B cell (primary cell): ENCODE data around the gene SPART. TPM values are rescaled to one million over a fixed set of nuclear protein-coding genes. Genes with fewer than 3 reads are reported as not detected.
A peak's percentile ranks its signal among the peaks of the same experiment; 100 is the strongest.
"Not testable (repeated sequence)": the region's sequence is repeated elsewhere in the genome, so short reads cannot be mapped to it uniquely, and the experiment has no call there.

ENCODE experiments used
- ATAC-seq: fragments of 200-7000 bp; cut with Tn5 transposase; one replicate; pipeline ENCODE4 v1.10.0; 2021; ENCODE audit warnings: low read depth, mild to moderate bottlenecking, moderate number of reproducible peaks, moderate library complexity
- CTCF ChIA-PET: fragments of 350-600 bp; sonication (Branson Sonifier 250); formaldehyde crosslinking; loops from one replicate; lab custom pipeline; 2021; ENCODE audit warnings: antibody characterized with exemption, inconsistent platforms; lab: Charles Lee
- POLR2A ChIA-PET: fragments of 350-600 bp; sonication (Branson Sonifier 250); formaldehyde crosslinking; loops from one replicate; lab custom pipeline; 2021; ENCODE audit warnings: antibody characterized with exemption; lab: Charles Lee
- DNase-seq: peaks from one replicate; pipeline ENCODE4 v3.0.0; 2013
- H2AFZ ChIP-seq: 2 replicates; pipeline ENCODE4 v1.6.1; 2012; ENCODE audit warnings: mild to moderate bottlenecking, low read depth, low read length; ENCODE audit not compliant: insufficient read depth, poor library complexity, severe bottlenecking
- H3K27ac ChIP-seq, 2 donors: 1 replicate in 1 of 2; 2 replicates in 1 of 2; pipeline ENCODE4 v1.5.1; 2012 to 2013; ENCODE audit warnings: low read length in 2 of 2, mild to moderate bottlenecking in 2 of 2, moderate library complexity in 1 of 2
- H3K27me3 ChIP-seq, 4 experiments: fragments of 200-600 bp in 1 of 4; sonication (generic) in 1 of 4; replicated peaks in 1 of 4; 1 replicate in 2 of 4; 2 replicates in 2 of 4; pipeline versions ENCODE4 v1.6.1 to v1.7.0; 2013 to 2016; ENCODE audit warnings: low read length in 3 of 4, mild to moderate bottlenecking in 2 of 4, mixed read lengths in 1 of 4, moderate library complexity in 1 of 4; ENCODE audit not compliant: insufficient read depth in 4 of 4, control insufficient read depth in 3 of 4; ENCODE audit errors: control extremely low read depth in 1 of 4
- H3K36me3 ChIP-seq, 2 experiments: replicated peaks in 1 of 2; 1 replicate in 1 of 2; 2 replicates in 1 of 2; pipeline versions ENCODE4 v1.6.1 to v1.7.1; 2013; ENCODE audit warnings: low read length in 1 of 2; ENCODE audit not compliant: insufficient read depth in 2 of 2, control insufficient read depth in 1 of 2; ENCODE audit errors: control extremely low read depth in 1 of 2, extremely low read depth in 1 of 2
- H3K4me1 ChIP-seq, 2 donors: fragments of 200-600 bp in 1 of 2; sonication (generic) in 1 of 2; 1 replicate in 1 of 2; 2 replicates in 1 of 2; pipeline versions ENCODE4 v1.5.1 to v1.6.1; 2013 to 2017; ENCODE audit warnings: low read length in 2 of 2; ENCODE audit not compliant: control insufficient read depth in 2 of 2, insufficient read depth in 2 of 2
- H3K4me2 ChIP-seq: replicated peaks from 2 replicates; pipeline ENCODE3; 2012; ENCODE audit warnings: mild to moderate bottlenecking, low read depth, low read length; ENCODE audit not compliant: poor library complexity, severe bottlenecking
- H3K4me3 ChIP-seq, 5 experiments: fragments of 200-600 bp in 1 of 5; sonication (generic) in 1 of 5; 1 replicate in 3 of 5; 2 replicates in 2 of 5; pipeline versions ENCODE4 v1.5.1 to v1.7.0; 2011 to 2016; ENCODE audit warnings: low read length in 4 of 5, mild to moderate bottlenecking in 4 of 5, low read depth in 2 of 5, control low read depth in 1 of 5, moderate library complexity in 1 of 5; ENCODE audit not compliant: insufficient read depth in 1 of 5; ENCODE audit errors: control extremely low read depth in 1 of 5, extremely low read depth in 1 of 5
- H3K79me2 ChIP-seq: fragments of 200-600 bp; sonication (generic); one replicate; pipeline ENCODE4 v1.6.0; 2016; ENCODE audit warnings: low read length; ENCODE audit not compliant: control insufficient read depth, insufficient read depth
- H3K9ac ChIP-seq: fragments of 200-600 bp; sonication (generic); 2 replicates; pipeline ENCODE4 v1.6.1; 2017; ENCODE audit warnings: mild to moderate bottlenecking, low read length, moderate library complexity
- H3K9me3 ChIP-seq, 3 donors: one replicate each; pipeline versions ENCODE4 v1.6.1 to v1.7.1; 2013; ENCODE audit warnings: low read length in 2 of 3; ENCODE audit not compliant: control insufficient read depth in 2 of 3, insufficient read depth in 1 of 3; ENCODE audit errors: control extremely low read depth in 1 of 3
- H4K20me1 ChIP-seq: 2 replicates; pipeline ENCODE4 v1.6.0; 2012; ENCODE audit warnings: mild to moderate bottlenecking, low read length; ENCODE audit not compliant: insufficient read depth, control insufficient read depth, poor library complexity, severe bottlenecking
- H3K27ac Mint-ChIP-seq: one replicate; pipeline ENCODE4 v1.8.0; 2021; ENCODE audit warnings: mixed read lengths
- H3K27me3 Mint-ChIP-seq: one replicate; pipeline ENCODE4 v1.8.0; 2021; ENCODE audit warnings: mixed read lengths
- H3K4me1 Mint-ChIP-seq: one replicate; pipeline ENCODE4 v1.8.0; 2021; ENCODE audit warnings: mixed read lengths
- H3K4me3 Mint-ChIP-seq: one replicate; pipeline ENCODE4 v1.8.0; 2021; ENCODE audit warnings: mixed read lengths
- H3K9me3 Mint-ChIP-seq: one replicate; pipeline ENCODE4 v1.8.0; 2022; ENCODE audit warnings: mixed read lengths; ENCODE audit not compliant: insufficient read depth
- CTCF ChIP-seq: fragments of 200-600 bp; IDR thresholded peaks from one replicate; pipeline ENCODE4 v1.8.0; 2022; ENCODE audit warnings: antibody characterized with exemption, mild to moderate bottlenecking
- EZH2 ChIP-seq: IDR thresholded peaks from 2 replicates; pipeline ENCODE4 v1.6.1; 2012; ENCODE audit warnings: borderline replicate concordance, low read depth, mild to moderate bottlenecking, moderate library complexity, low read length; ENCODE audit not compliant: insufficient read depth, poor library complexity, severe bottlenecking
- WGBS: methylation state at CpG from one replicate; pipeline ENCODE4 v1.1.5; 2013; ENCODE audit warnings: missing lambda C conversion rate; ENCODE audit not compliant: insufficient coverage; 5-methylcytosine and 5-hydroxymethylcytosine counted together
- intact Hi-C: fragments of 100-400 bp; cut with micrococcal nuclease; formaldehyde crosslinking; loops from one replicate; pipeline ENCODE4 v1.10.0; 2022
- polyA plus RNA-seq: library from polyadenylated mRNA; depleted of rRNA; stranded (reverse); fragments of >200 nt; gene quantifications from 2 replicates; pipeline ENCODE4 v1.2.3, GENCODE V29; 2012
- total RNA-seq, 2 donors: library from RNA; stranded (reverse); fragments of 120-200 nt in 1 of 2; gene quantifications; 1 replicate in 1 of 2; 2 replicates in 1 of 2; pipeline versions ENCODE4 v1.2.3 to v1.2.4, GENCODE V29; 2013 to 2022

SPART gene
- total and polyA plus RNA-seq, 2 donors (not counting 1 experiment from before 2014, with no cell fraction given): 10.1 to 20.8 TPM

GRCh38 chr13:36299469-36299868 lies 46.7 kb downstream of the SPART start:
- H3K9me3 Mint-ChIP-seq, ATAC-seq, H4K20me1 ChIP-seq, intact Hi-C loops, POLR2A ChIA-PET, H3K36me3 ChIP-seq, H3K9me3 ChIP-seq, H3K9ac ChIP-seq, H3K79me2 ChIP-seq, H3K4me2 ChIP-seq, H3K4me3 ChIP-seq, H3K4me3 Mint-ChIP-seq, H2AFZ ChIP-seq, H3K27ac ChIP-seq, DNase-seq, H3K27ac Mint-ChIP-seq: not testable (repeated sequence)
- CTCF ChIA-PET: interaction anchor here (1.5 kb wide), 1 partner anchor 17 kb away, joined by 5 read pairs; no protein-coding TSS in a partner anchor
- no CpG with 5 or more reads among the region's 3 CpGs for WGBS
- Mint-ChIP-seq H3K4me1 (peaks cover 17% of the 10 kb centered on the region), H3K27me3 (peaks cover 22% of the 10 kb centered on the region)
- Histone ChIP-seq H3K27me3 (peaks cover 0 to 14% (median 9%) of the 10 kb centered on the region in 4 experiments), H3K4me1 (peaks cover 5 to 13% of the 10 kb centered on the region in 2 donors)

- Histone ChIP-seq H3K27me3 (peaks cover 0 to 14% (median 9%) of the 10 kb centered on the region in 4 experiments), H3K36me3 (no peaks in the 10 kb centered on the region), H3K79me2 (no peaks in the 10 kb centered on the region), H3K4me2 (peak overlapping the region; percentile 82), H3K9me3 (peaks cover 0 to 7% (median 0%) of the 10 kb centered on the region in 3 donors), H3K4me3 (peak overlapping the region in 1 of 5 experiments; percentile 78), H3K27ac (no peak overlapping the region), H2AFZ (peak overlapping the region; percentile 87), H4K20me1 (no peaks in the 10 kb centered on the region), H3K9ac (peak overlapping the region; percentile 68), H3K4me1 (peaks cover 5 to 13% of the 10 kb centered on the region in 2 donors)
- WGBS: 49% methylated on average over 4 of the region's 4 CpGs
- Mint-ChIP-seq H3K27ac (no peak overlapping the region), H3K27me3 (peaks cover 22% of the 10 kb centered on the region), H3K9me3 (no peaks in the 10 kb centered on the region), H3K4me1 (peaks cover 17% of the 10 kb centered on the region), H3K4me3 (peak overlapping the region; percentile 91)
- TF ChIP-seq CTCF: no peak
- TF ChIP-seq EZH2: no peak
- intact Hi-C loops: no loop called here
- DNase-seq (no peak), ATAC-seq (no peak)
- POLR2A ChIA-PET: no interaction called here
- CTCF ChIA-PET: interaction anchor here (1.5 kb wide), 1 partner anchor 16 kb away, joined by 6 read pairs; no protein-coding TSS in a partner anchor
These were observed 47.6 kb downstream of the SPART start for GRCh38 chr13:36298535-36299068.
